Lower lobe of right lung (tissue), 2 donors: ENCODE results near the gene SPP1. TPM values are rescaled to one million over a fixed set of nuclear protein-coding genes. Genes with fewer than 3 reads are reported as not detected.
"Not testable (repeated sequence)": the region's sequence is repeated elsewhere in the genome, so short reads cannot be mapped to it uniquely, and the experiment has no call there.

Experiments
- ATAC-seq, 2 donors: fragments of 200-7000 bp; cut with Tn5 transposase; one replicate each; pipeline ENCODE4 v1.9.1; 2020 to 2022; ENCODE audit warnings: mild to moderate bottlenecking in 2 of 2, moderate library complexity in 2 of 2
- DNase-seq: peaks from one replicate; pipeline ENCODE4 v3.0.0-alpha.2; 2020
- H3K27ac ChIP-seq: fragments of 200-600 bp; one replicate; pipeline ENCODE4 v1.8.0; 2022
- H3K27me3 ChIP-seq: fragments of 200-600 bp; one replicate; pipeline ENCODE4 v1.8.0; 2022; ENCODE audit warnings: low read depth
- H3K36me3 ChIP-seq: fragments of 200-600 bp; one replicate; pipeline ENCODE4 v1.8.0; 2022; ENCODE audit warnings: mild to moderate bottlenecking
- H3K4me1 ChIP-seq: fragments of 200-600 bp; one replicate; pipeline ENCODE4 v1.8.0; 2022
- H3K4me3 ChIP-seq: fragments of 200-600 bp; one replicate; pipeline ENCODE4 v1.8.0; 2022; ENCODE audit warnings: mild to moderate bottlenecking
- H3K9me3 ChIP-seq: fragments of 200-600 bp; one replicate; pipeline ENCODE4 v1.8.0; 2022
- CTCF ChIP-seq: fragments of 200-600 bp; IDR thresholded peaks from one replicate; pipeline ENCODE4 v1.8.0; 2022; ENCODE audit warnings: antibody characterized with exemption, mild to moderate bottlenecking
- intact Hi-C: fragments of 100-400 bp; cut with DNase I; formaldehyde crosslinking; loops from one replicate; pipeline ENCODE4 v1.11.0; 2022
- total RNA-seq: library from RNA; stranded (reverse); fragmentation: NEBNext Ultra II Directional; extraction: Animal tissue kit (Norgen Biotek cat#: 25700); gene quantifications from one replicate; pipeline ENCODE4 v1.2.1, GENCODE V29; 2021
- donor health status: DM: no; HTN: yes; CAD: no; lungs with severe emphysema.

The SPP1 gene
- total RNA-seq, 1 donor from 2014 or later, result 8.0 TPM

- H3K4me1 ChIP-seq, result no peaks in the 10 kb centered on the region
- ATAC-seq (no peak), DNase-seq (no peak)
- no peaks in the 10 kb centered on the region for H3K36me3 ChIP-seq
- TF ChIP-seq CTCF, result no peak
- H3K27ac ChIP-seq, result no peak overlapping the region
- no peak overlapping the region for H3K4me3 ChIP-seq
- no peaks in the 10 kb centered on the region for H3K27me3 ChIP-seq
- H3K9me3 ChIP-seq, result no peaks in the 10 kb centered on the region
- intact Hi-C loops, result no loop called here
These were observed 35.4 kb upstream of the SPP1 start for GRCh38 chr4:87939978-87940690.

- H3K27ac ChIP-seq, H3K4me3 ChIP-seq, ATAC-seq, DNase-seq, H3K9me3 ChIP-seq, H3K27me3 ChIP-seq, H3K36me3 ChIP-seq, intact Hi-C loops, H3K4me1 ChIP-seq: not testable (repeated sequence)
These were observed 34.7 kb upstream of the SPP1 start for GRCh38 chr4:87940809-87941208.

- Histone ChIP-seq H3K27me3 (no peaks in the 10 kb centered on the region), H3K27ac (no peak overlapping the region), H3K36me3 (no peaks in the 10 kb centered on the region), H3K4me3 (no peak overlapping the region), H3K9me3 (no peaks in the 10 kb centered on the region), H3K4me1 (no peaks in the 10 kb centered on the region)
- intact Hi-C loops, result no loop called here
- no peak for DNase-seq
- no peak for ATAC-seq
- TF ChIP-seq CTCF, result no peak
These were observed 33.7 kb upstream of the SPP1 start for GRCh38 chr4:87941537-87942392.

- TF ChIP-seq CTCF, result no peak
- no peak overlapping the region for H3K4me3 ChIP-seq
- H3K36me3 ChIP-seq, result no peaks in the 10 kb centered on the region
- ATAC-seq (no peak), DNase-seq (no peak)
- H3K9me3 ChIP-seq, result no peaks in the 10 kb centered on the region
- intact Hi-C loops, result no loop called here
- H3K27ac ChIP-seq, result no peak overlapping the region
- H3K27me3 ChIP-seq, result no peaks in the 10 kb centered on the region
- no peaks in the 10 kb centered on the region for H3K4me1 ChIP-seq
These were observed 31.8 kb upstream of the SPP1 start for GRCh38 chr4:87943660-87944149.

- Histone ChIP-seq H3K27ac (no peak overlapping the region), H3K27me3 (no peaks in the 10 kb centered on the region), H3K9me3 (no peaks in the 10 kb centered on the region), H3K4me1 (no peaks in the 10 kb centered on the region), H3K36me3 (no peaks in the 10 kb centered on the region), H3K4me3 (no peak overlapping the region)
- ATAC-seq (no peak), DNase-seq (no peak)
- intact Hi-C loops, result no loop called here
- TF ChIP-seq CTCF, result no peak
These were observed 30.5 kb upstream of the SPP1 start for GRCh38 chr4:87944967-87945366.

- ATAC-seq (no peak), DNase-seq (no peak)
- Histone ChIP-seq H3K4me1 (no peaks in the 10 kb centered on the region), H3K27me3 (no peaks in the 10 kb centered on the region), H3K4me3 (no peak overlapping the region), H3K9me3 (no peaks in the 10 kb centered on the region), H3K27ac (no peak overlapping the region), H3K36me3 (no peaks in the 10 kb centered on the region)
- intact Hi-C loops, result no loop called here
- TF ChIP-seq CTCF, result no peak
These were observed 28.7 kb upstream of the SPP1 start for GRCh38 chr4:87946766-87947165.
